ENCODE measurements around the gene DDX47.
"Not testable (repeated sequence)": the region's sequence is repeated elsewhere in the genome, so short reads cannot be mapped to it uniquely, and the experiment has no call there.

Gene DDX47

GRCh38 chr12:12823811-12824210 is 10.7 kb downstream of the DDX47 start:
- no peak for DNase-seq

GRCh38 chr12:12835378-12836146 is 22.4 kb downstream of the DDX47 start:
- DNase-seq, result no peak

- no peak for DNase-seq
Observed at GRCh38 chr12:12836571-12836970, 23.4 kb downstream of the DDX47 start.

- peak; percentile 60 for DNase-seq
Observed at GRCh38 chr12:12837025-12837812, 24.1 kb downstream of the DDX47 start.

GRCh38 chr12:12837813-12838153 is 24.6 kb downstream of the DDX47 start:
- DNase-seq, result no peak

GRCh38 chr12:12839003-12839395 is 25.9 kb downstream of the DDX47 start:
- DNase-seq, result no peak

- not testable (repeated sequence) for DNase-seq
Observed at GRCh38 chr12:12839439-12839838, 26.3 kb downstream of the DDX47 start.

- no peak for DNase-seq
Observed at GRCh38 chr12:12839873-12840579, 26.9 kb downstream of the DDX47 start.

GRCh38 chr12:12840580-12840899 is 27.4 kb downstream of the DDX47 start:
- no peak for DNase-seq

- not testable (repeated sequence) for DNase-seq
Observed at GRCh38 chr12:12841428-12841827, 28.3 kb downstream of the DDX47 start.

- no peak for DNase-seq
Observed at GRCh38 chr12:12845794-12846243, 32.7 kb downstream of the DDX47 start.

GRCh38 chr12:12846780-12847179 is 33.6 kb downstream of the DDX47 start:
- DNase-seq, result peak; percentile 47

- DNase-seq, result no peak
Observed at GRCh38 chr12:12853435-12853834, 40.3 kb downstream of the DDX47 start.

GRCh38 chr12:12859690-12860089 is 46.5 kb downstream of the DDX47 start:
- DNase-seq, result no peak

- DNase-seq, result no peak
Observed at GRCh38 chr12:12864243-12864642, 51.1 kb downstream of the DDX47 start.

GRCh38 chr12:12868477-12869235 is 55.5 kb downstream of the DDX47 start:
- no peak for DNase-seq

- no peak for DNase-seq
Observed at GRCh38 chr12:12870465-12870864, 57.3 kb downstream of the DDX47 start.

GRCh38 chr12:12871587-12872138 is 58.5 kb downstream of the DDX47 start:
- no peak for DNase-seq

- DNase-seq, result no peak
Observed at GRCh38 chr12:12872139-12872933, 59.2 kb downstream of the DDX47 start.

GRCh38 chr12:12872934-12873275 is 59.8 kb downstream of the DDX47 start:
- DNase-seq, result no peak

GRCh38 chr12:12874029-12874428 is 60.9 kb downstream of the DDX47 start:
- no peak for DNase-seq

GRCh38 chr12:12875301-12875700 is 62.2 kb downstream of the DDX47 start:
- DNase-seq, result not testable (repeated sequence)
